Peyer's patch (tissue), 4 donors: Measurements from ENCODE around the gene CADM3. TPM values are rescaled to one million over a fixed set of nuclear protein-coding genes. Genes with fewer than 3 reads are reported as not detected.

Experiments
- DNase-seq, 3 donors: peaks; one replicate each; pipeline ENCODE4 v3.0.0-alpha.2; 2017 to 2019
- H3K27ac ChIP-seq, 4 donors: fragments of 200-600 bp; sonication (generic); one replicate each; pipeline ENCODE4 v1.5.1; 2016 to 2019
- H3K27me3 ChIP-seq, 2 donors: fragments of 200-600 bp; sonication (generic); one replicate each; pipeline ENCODE4 v1.5.1; 2019
- H3K36me3 ChIP-seq, 3 donors: fragments of 200-600 bp; sonication (generic); one replicate each; pipeline ENCODE4 v1.5.1; 2016 to 2019
- H3K4me1 ChIP-seq, 4 donors: fragments of 200-600 bp; sonication (generic); one replicate each; pipeline ENCODE4 v1.5.1; 2016 to 2019
- H3K4me3 ChIP-seq, 4 donors: fragments of 200-600 bp; sonication (generic); 1 replicate in 3 of 4; 2 replicates in 1 of 4; pipeline ENCODE4 v1.5.1; 2016 to 2019; ENCODE audit warnings: mild to moderate bottlenecking in 1 of 4
- H3K9me3 ChIP-seq, 4 donors: fragments of 200-600 bp; sonication (generic); one replicate each; pipeline ENCODE4 v1.5.1; 2016 to 2019; ENCODE audit warnings: mild to moderate bottlenecking in 1 of 4
- CTCF ChIP-seq, 6 experiments: fragments of 450-650 bp in 4 of 6; fragments of 200-600 bp in 2 of 6; sonication (generic) in 1 of 6; IDR thresholded peaks; one replicate each; pipeline ENCODE4 v1.5.1; 2017 to 2019; ENCODE audit warnings: antibody characterized with exemption in 6 of 6, mild to moderate bottlenecking in 3 of 6, moderate library complexity in 1 of 6
- POLR2A ChIP-seq, 2 donors: fragments of 450-650 bp; IDR thresholded peaks; one replicate each; pipeline ENCODE4 v1.5.1; 2017; ENCODE audit warnings: antibody characterized with exemption in 2 of 2, mild to moderate bottlenecking in 2 of 2, moderate library complexity in 2 of 2
- total RNA-seq, 4 donors: library from RNA; depleted of rRNA; stranded (reverse); fragments of >200 nt; gene quantifications; one replicate each; pipeline ENCODE4 v1.1.0, GENCODE V29; 2016

The CADM3 gene
- total RNA-seq, 4 donors from 2014 or later = 2.1 to 19.8 (median 8.1) TPM

DNA sequence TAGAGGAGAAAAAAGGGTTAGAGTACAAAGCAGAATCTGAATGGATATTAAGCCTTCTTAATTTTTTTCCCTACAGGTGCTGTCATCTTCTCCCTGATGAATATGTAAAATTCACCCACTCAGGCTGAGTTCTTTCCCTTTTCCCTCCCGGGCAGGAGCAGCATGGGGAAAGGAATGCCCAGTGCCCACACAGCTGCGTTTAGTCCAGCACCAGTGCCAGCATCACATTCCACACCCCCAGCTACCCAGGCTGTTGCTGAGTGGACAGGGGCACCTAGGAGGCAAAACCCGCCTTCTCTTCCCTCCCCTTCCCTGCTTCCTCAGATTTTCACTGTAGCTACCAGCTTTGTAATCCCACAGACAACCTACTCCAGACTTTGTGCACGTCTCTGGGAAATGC, 3.4 kb upstream of the CADM3 start:
- Histone ChIP-seq H3K27me3 (peaks cover 0 to 11% of the 10 kb centered on the region in 2 donors), H3K4me3 (no peak overlapping the region), H3K4me1 (no peaks in the 10 kb centered on the region), H3K9me3 (no peaks in the 10 kb centered on the region), H3K36me3 (no peaks in the 10 kb centered on the region), H3K27ac (no peak overlapping the region)
- TF ChIP-seq CTCF (IDR thresholded peaks at IDR 0.05) = no peak
- DNase-seq = no peak

DNA sequence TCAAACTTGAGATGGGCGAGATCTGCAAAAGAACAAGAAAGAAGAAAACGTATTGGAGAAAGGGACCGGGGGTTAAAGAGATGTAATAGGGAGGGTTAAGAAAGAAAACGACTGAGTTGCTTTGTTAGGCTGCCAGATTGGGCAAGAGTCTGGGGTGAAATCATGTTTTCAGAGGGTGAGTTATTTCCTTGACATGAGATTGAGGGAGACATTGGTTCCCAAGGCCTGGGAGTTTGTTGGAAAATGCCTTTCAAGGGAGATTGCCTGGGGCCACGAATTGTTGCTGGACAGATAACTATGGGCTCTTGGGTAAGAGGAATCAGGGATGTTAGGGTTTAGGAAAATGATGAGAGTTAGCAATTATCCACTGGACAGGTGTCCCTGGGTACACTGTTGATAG, 776 bp upstream of the CADM3 start:
- no peaks in the 10 kb centered on the region for H3K36me3 ChIP-seq
- H3K27ac ChIP-seq = no peak overlapping the region
- H3K4me3 ChIP-seq = no peak overlapping the region
- TF ChIP-seq POLR2A (IDR thresholded peaks at IDR 0.05) (no peak), CTCF (IDR thresholded peaks at IDR 0.05) (no peak)
- H3K27me3 ChIP-seq = peaks cover 0 to 11% of the 10 kb centered on the region in 2 donors
- H3K9me3 ChIP-seq = no peaks in the 10 kb centered on the region
- DNase-seq = no peak
- H3K4me1 ChIP-seq = no peaks in the 10 kb centered on the region

GRCh38 chr1:159171688-159172501, 480 bp downstream of the CADM3 start:
- no peaks in the 10 kb centered on the region for H3K9me3 ChIP-seq
- H3K36me3 ChIP-seq = no peaks in the 10 kb centered on the region
- H3K4me1 ChIP-seq = no peaks in the 10 kb centered on the region
- H3K27ac ChIP-seq = peak overlapping the region in 3 of 4 donors; percentile 25 to 39 (median 26)
- TF ChIP-seq CTCF (IDR thresholded peaks at IDR 0.05) = no peak
- no peak for TF ChIP-seq POLR2A (IDR thresholded peaks at IDR 0.05)
- peak overlapping the region; percentile 15 to 47 (median 32) for H3K4me3 ChIP-seq
- no peak for DNase-seq
- H3K27me3 ChIP-seq = peaks cover 0 to 11% of the 10 kb centered on the region in 2 donors

GRCh38 chr1:159172614-159173291, 1.3 kb downstream of the CADM3 start:
- Histone ChIP-seq H3K4me1 (no peaks in the 10 kb centered on the region), H3K27ac (no peak overlapping the region), H3K27me3 (peaks cover 0 to 11% of the 10 kb centered on the region in 2 donors), H3K4me3 (peak overlapping the region in 3 of 4 donors; percentile 24 to 47 (median 28)), H3K9me3 (no peaks in the 10 kb centered on the region), H3K36me3 (no peaks in the 10 kb centered on the region)
- DNase-seq = peak in 1 of 3 donors; percentile 46
- TF ChIP-seq POLR2A (IDR thresholded peaks at IDR 0.05) = no peak
- TF ChIP-seq CTCF (IDR thresholded peaks at IDR 0.05) = no peak

GRCh38 chr1:159173320-159173719, 1.9 kb downstream of the CADM3 start:
- no peak for DNase-seq
- no peaks in the 10 kb centered on the region for H3K4me1 ChIP-seq
- no peaks in the 10 kb centered on the region for H3K9me3 ChIP-seq
- H3K4me3 ChIP-seq = no peak overlapping the region
- H3K27ac ChIP-seq = no peak overlapping the region
- no peak for TF ChIP-seq CTCF (IDR thresholded peaks at IDR 0.05)
- TF ChIP-seq POLR2A (IDR thresholded peaks at IDR 0.05) = no peak
- peaks cover 0 to 11% of the 10 kb centered on the region in 2 donors for H3K27me3 ChIP-seq
- no peaks in the 10 kb centered on the region for H3K36me3 ChIP-seq
